ENCODE results near the gene PDIK1L.

Gene PDIK1L

DNA sequence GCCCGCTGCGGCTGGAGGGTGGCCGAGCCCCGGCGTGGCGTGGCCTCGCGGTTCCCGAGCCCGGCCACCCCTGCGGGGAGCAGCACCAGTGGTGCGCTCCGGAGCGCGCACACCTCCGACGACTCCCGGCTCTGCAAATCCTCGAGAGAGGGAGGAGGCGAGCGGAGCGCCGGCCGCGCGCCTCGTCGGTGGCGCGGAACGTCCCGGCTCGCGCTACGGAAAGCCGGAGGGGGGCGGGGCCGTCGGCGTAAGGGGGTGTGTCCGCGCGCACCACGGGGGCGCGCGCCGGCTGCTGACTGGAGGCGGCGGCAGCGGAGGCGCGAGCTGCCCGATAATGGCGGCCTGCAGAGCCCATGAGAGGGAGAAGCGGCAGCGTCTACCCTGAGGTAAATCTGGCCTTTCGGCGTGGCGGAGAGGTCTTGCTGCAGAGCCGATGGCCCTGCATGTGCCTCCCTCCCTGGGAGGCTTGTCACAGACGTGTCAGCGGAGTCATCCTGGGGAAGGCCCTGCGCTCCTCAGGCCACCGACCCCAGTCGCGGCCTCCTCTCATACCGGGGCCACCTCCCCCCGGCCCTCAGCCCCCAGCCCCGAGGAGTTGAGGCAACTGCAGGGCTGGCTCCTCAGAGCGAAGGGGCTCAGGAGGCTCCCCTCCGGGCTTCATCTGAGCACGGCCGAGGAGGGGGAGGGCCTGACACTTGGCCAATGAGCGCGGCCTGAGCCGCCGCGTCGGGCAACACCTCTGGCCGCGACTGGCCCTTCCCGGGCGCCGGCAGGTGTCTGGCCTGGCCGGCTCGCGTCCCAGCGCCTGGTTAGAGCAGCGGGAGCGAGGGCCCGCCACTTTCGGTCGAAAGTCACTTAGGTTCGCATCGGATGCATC, at the start of gene PDIK1L:
Gene PDIK1L, plus strand, starts transcription at position 295 of the 877 bp plus-strand sequence. CDS start 2,485 bp downstream, outside the sequence.
- Mint-ChIP-seq H3K27me3 (no peaks in the 10 kb centered on the region), H3K9me3 (no peaks in the 10 kb centered on the region), H3K36me3 (peaks cover 16% of the 10 kb centered on the region), H3K4me3 (peak within 1 kb of the TSS; percentile 98), H3K27ac (peak within 1 kb of the TSS; percentile 96), H3K4me1 (peaks cover 38% of the 10 kb centered on the region)
- CTCF ChIA-PET, result interaction anchor here (0.6 to 1.4 kb wide), 3 partner anchors 12 to 34 kb away, joined by 3 read pairs; no protein-coding TSS in a partner anchor
- DNase-seq, result peak; percentile 94

DNA sequence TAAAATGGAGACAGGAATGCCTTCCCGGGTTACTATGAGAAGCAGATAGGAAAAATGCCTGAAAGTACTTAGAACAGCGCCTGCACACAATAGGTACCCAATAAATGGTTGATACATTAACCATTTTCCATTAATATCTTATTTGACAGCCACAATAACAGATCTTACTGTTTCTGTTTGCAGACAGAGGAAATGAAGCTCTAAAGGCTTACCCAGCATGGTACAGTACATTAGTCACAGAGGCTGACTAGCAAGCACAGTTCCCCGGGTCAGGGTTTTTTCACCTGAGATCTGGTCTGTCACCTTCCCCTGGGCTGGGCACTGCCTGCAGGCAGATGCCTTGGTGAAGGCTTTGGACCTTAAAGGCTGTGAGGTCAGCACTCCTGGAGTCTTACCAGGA, 47.1 kb upstream of the PDIK1L start:
- H3K36me3 Mint-ChIP-seq, result no peaks in the 10 kb centered on the region
- no peaks in the 10 kb centered on the region for H3K4me1 Mint-ChIP-seq
- no peak overlapping the region for H3K4me3 Mint-ChIP-seq
- CTCF ChIA-PET, result interaction anchor here (1.7 kb wide), 1 partner anchor 353 kb away, joined by 5 read pairs; no protein-coding TSS in a partner anchor
- H3K27me3 Mint-ChIP-seq, result peaks cover 78% of the 10 kb centered on the region
- DNase-seq, result no peak
- no peaks in the 10 kb centered on the region for H3K9me3 Mint-ChIP-seq
- no peak overlapping the region for H3K27ac Mint-ChIP-seq

DNA sequence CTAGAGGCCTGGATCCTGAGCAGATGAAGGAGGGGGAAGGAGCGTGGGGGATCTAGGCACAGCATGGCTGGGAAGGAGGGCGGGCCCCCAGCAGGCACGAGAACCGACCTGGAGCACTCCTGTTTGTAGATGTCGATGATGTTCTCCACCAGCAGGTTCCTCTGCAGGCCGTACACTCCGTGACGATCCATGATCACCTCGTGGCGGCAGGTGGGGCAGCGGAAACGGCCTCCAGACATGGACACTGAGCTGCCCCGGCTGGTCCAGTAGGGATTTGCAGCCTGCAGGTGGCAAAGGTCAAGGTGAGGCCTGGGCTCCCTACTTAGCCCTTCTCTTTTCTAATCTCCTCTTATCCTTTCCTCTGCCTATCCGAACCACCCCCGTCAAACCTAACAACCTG, 45.5 kb upstream of the PDIK1L start:
- H3K36me3 Mint-ChIP-seq, result no peaks in the 10 kb centered on the region
- H3K9me3 Mint-ChIP-seq, result no peaks in the 10 kb centered on the region
- CTCF ChIA-PET, result interaction anchor here (1.3 to 1.7 kb wide), 2 partner anchors 30 to 351 kb away, joined by 3 to 5 read pairs; no protein-coding TSS in a partner anchor
- no peaks in the 10 kb centered on the region for H3K4me1 Mint-ChIP-seq
- H3K4me3 Mint-ChIP-seq, result no peak overlapping the region
- no peak for DNase-seq
- H3K27ac Mint-ChIP-seq, result no peak overlapping the region
- H3K27me3 Mint-ChIP-seq, result peaks cover 76% of the 10 kb centered on the region

DNA sequence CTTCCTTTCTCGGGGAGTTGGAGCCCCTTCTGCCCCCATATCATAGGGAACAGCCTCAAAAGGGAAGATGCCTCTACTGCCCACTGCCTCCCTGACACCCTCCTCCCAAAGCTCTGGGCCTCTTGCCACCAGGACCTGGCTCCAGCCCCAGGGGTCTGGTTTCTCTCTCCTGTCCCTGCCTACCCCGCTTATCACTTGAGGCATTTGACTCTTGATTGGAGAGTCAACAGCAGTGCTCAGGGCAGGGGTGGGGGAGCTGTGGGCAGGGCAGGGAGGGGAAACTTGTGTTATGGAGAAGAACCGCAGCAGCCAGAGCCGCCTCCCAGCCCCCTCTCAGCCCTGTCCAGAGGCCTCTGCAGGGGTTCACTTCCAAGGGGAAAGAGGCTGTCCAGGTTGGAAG, 44.8 kb upstream of the PDIK1L start:
- Mint-ChIP-seq H3K4me1 (no peaks in the 10 kb centered on the region), H3K4me3 (no peak overlapping the region), H3K36me3 (no peaks in the 10 kb centered on the region), H3K27me3 (peaks cover 79% of the 10 kb centered on the region), H3K27ac (no peak overlapping the region), H3K9me3 (no peaks in the 10 kb centered on the region)
- DNase-seq, result no peak
- CTCF ChIA-PET, result interaction anchor here (1.3 kb wide), 1 partner anchor 30 kb away, joined by 3 read pairs; no protein-coding TSS in a partner anchor

DNA sequence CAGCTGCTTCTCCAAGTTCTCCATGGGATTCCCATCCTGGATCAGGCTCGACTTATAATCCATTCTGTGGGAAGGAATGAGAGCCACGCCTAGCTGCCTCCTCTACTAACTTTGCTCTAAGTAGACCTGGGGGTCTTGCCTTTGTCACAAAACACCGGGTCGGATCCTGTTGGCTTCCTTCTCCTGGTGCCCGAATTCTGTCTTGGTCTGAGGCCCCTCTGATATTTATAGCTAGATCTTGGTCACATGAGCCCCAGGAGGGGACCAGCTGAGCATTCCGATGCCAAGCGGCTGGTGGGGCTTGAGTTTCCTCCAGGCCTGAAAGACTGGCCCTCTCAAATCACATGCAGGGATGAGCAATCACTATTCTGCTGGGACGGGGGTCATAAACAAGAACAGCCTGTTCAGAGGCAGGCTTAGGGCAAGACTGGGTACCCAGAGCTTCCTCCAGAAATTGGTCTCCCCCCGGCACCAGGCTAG, 44.2 kb upstream of the PDIK1L start, which contains the start of gene TRIM63:
Gene TRIM63, minus strand, starts transcription at position 199 of the 480 bp plus-strand sequence. Its CDS starts 136 bp downstream, at position 63.
- CTCF ChIA-PET, result no interaction called here
- no peaks in the 10 kb centered on the region for H3K4me1 Mint-ChIP-seq
- H3K9me3 Mint-ChIP-seq, result no peaks in the 10 kb centered on the region
- no peak within 1 kb of the TSS for H3K27ac Mint-ChIP-seq
- H3K4me3 Mint-ChIP-seq, result no peak within 1 kb of the TSS
- H3K36me3 Mint-ChIP-seq, result no peaks in the 10 kb centered on the region
- peaks cover 82% of the 10 kb centered on the region for H3K27me3 Mint-ChIP-seq
- DNase-seq, result no peak

DNA sequence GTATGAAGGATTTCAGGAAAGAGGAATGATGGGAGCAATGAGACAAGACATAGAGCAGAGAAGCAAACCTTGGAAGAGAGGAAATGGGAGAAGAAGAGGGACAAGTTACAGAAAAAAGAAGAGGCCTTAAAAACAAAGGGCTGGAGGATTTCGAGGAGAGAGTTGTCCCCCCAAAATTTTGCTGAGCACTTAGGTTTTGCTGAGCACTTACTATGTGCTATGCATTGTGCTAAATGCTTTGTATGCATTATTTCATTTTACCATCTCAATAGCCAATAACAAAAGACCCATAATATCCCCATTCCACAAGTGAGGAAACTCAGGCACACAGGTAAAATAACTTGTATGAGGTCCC, 41.7 kb upstream of the PDIK1L start:
- Mint-ChIP-seq H3K36me3 (no peaks in the 10 kb centered on the region), H3K4me3 (no peak overlapping the region), H3K4me1 (peaks cover under 1% of the 10 kb centered on the region), H3K27ac (no peak overlapping the region), H3K27me3 (peaks cover 88% of the 10 kb centered on the region), H3K9me3 (no peaks in the 10 kb centered on the region)
- CTCF ChIA-PET, result interaction anchor here (1.1 kb wide), 1 partner anchor 8 kb away, joined by 3 read pairs; no protein-coding TSS in a partner anchor
- no peak for DNase-seq

DNA sequence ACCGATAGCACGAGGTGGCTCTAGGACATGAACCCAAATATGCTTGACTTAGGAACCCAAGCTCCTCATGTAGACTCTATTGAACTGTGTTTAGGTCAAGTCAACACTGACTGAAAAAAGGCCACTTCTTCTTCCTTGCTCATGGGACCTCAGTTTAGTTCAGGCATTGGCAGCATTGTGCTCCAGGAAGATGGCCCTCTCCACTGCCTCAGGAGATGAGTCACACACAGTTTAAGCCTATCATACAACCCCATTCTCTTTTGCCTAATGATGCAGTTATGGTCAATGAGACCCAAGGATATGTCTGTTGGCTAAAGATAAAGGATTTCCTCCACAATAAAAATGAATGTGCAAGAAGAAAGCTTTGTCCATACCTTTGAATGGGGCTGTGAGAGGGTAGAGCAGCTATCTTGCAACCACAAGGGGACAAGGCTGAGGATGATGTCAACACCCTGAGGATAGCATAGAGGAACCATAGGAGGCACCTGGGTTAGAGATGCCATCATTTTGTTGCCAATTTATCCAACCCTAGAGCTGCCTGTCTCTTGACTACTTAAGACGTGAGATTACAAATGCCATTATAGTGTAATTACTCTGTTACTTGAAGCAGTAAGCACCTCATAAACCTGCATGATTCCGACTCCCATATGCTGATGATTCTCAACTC, 41.2 kb upstream of the PDIK1L start:
- Mint-ChIP-seq H3K9me3 (no peaks in the 10 kb centered on the region), H3K27ac (no peak overlapping the region), H3K36me3 (no peaks in the 10 kb centered on the region), H3K4me3 (no peak overlapping the region), H3K4me1 (peaks cover 6% of the 10 kb centered on the region), H3K27me3 (peaks cover 89% of the 10 kb centered on the region)
- no peak for DNase-seq
- CTCF ChIA-PET, result interaction anchor here (1.1 kb wide), 1 partner anchor 8 kb away, joined by 3 read pairs; no protein-coding TSS in a partner anchor

DNA sequence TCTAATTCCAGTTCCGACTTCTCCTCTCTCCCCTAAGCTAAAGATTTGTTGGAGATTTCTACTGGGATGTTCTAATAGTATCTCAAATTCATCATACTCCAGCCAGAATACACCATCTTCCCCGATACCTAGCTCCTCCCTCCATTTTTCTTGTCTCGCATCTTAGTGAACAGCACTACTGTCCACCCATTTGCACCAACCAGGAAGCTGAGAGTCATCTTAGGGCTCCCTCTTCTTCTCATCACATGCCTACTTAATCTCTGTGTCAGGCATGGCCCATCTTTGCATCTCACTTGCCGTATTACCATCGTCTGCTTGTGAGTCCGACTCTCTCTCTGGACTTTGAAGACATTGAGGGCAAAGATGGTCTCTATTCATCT, 40.7 kb upstream of the PDIK1L start:
- DNase-seq, result no peak
- Mint-ChIP-seq H3K36me3 (no peaks in the 10 kb centered on the region), H3K27ac (no peak overlapping the region), H3K9me3 (no peaks in the 10 kb centered on the region), H3K4me3 (no peak overlapping the region), H3K27me3 (peaks cover 89% of the 10 kb centered on the region), H3K4me1 (peaks cover 11% of the 10 kb centered on the region)
- CTCF ChIA-PET, result interaction anchor here (1.0 kb wide), 1 partner anchor 36 kb away, joined by 3 read pairs; no protein-coding TSS in a partner anchor

DNA sequence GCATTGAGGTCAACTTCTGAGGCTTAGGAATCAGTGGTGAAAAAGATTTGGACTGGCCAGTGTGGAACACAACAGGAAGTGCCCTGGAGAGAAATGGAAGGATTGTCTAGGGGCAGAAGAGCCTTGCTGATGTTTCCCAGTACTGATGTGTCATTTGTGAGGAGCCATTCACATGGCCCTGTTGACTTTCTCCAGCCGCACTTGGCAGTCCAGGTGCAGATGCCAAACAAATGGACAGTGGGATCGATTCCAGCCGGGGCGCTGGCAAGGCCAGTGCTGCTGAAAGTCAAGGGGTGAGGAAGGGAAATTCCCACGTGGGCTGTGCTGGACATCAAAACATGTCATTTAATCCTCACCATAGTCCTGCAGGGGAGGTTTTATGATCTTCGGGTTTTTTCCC, 39.3 kb upstream of the PDIK1L start:
- Mint-ChIP-seq H3K9me3 (no peaks in the 10 kb centered on the region), H3K4me1 (peaks cover 20% of the 10 kb centered on the region), H3K4me3 (no peak overlapping the region), H3K36me3 (no peaks in the 10 kb centered on the region), H3K27me3 (peaks cover 85% of the 10 kb centered on the region), H3K27ac (no peak overlapping the region)
- CTCF ChIA-PET, result no interaction called here
- no peak for DNase-seq

DNA sequence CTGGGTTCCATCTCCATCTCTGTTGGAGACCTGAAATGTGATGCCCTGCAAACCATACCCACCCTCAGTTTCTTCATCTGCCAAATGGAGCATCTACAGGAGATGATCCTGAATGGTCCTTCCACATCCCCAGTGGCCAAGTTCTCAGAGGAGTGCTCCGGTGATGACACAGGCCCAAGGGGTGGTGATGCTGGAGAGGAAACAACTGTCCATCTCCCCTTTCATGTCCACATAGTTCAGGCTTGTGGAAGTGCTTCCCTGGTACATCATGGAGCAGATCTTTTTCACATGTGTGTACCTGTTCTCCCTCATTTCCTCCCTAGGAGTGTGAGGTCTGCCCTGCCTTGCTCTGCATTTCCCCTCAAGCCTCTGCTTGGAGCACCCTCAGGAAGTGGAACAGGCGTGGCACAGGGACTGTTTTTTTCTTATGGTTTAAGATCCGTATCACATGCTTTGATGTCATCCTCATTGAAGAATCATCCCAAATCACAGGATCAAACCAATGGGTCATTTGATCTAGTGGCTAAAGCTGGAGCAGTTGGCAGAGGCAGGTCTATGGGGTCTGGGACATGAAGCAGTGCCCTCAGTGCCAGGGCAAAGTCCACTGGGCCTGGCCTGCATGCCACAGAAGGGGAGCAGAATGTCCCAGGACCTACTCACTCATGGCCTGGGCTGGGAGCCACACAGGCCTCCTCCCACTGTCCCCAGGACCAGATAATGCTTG, 36.0 kb upstream of the PDIK1L start:
- Mint-ChIP-seq H3K9me3 (no peaks in the 10 kb centered on the region), H3K36me3 (no peaks in the 10 kb centered on the region), H3K4me1 (peaks cover 20% of the 10 kb centered on the region), H3K27ac (no peak overlapping the region), H3K4me3 (no peak overlapping the region), H3K27me3 (peaks cover 81% of the 10 kb centered on the region)
- DNase-seq, result no peak
- CTCF ChIA-PET, result no interaction called here

DNA sequence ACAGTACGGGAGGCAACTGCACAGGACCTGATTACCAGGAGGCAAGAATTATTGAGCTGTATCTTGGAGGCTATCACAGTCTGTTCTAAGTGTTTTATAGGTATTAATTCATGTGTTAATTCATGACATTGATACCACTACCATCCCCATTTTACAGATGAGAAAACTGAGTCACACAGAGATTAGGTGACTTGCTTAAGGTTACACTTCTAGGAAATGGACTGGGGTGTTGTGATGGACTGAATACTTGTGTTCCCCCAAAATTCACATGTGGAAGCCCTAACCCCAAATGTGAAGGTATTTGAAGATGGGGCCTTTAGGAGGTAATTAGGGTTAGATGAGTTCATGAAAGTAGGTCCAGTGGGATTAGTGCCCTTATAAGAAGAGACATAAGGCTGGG, 34.1 kb upstream of the PDIK1L start:
- H3K4me3 Mint-ChIP-seq, result no peak overlapping the region
- H3K9me3 Mint-ChIP-seq, result no peaks in the 10 kb centered on the region
- H3K36me3 Mint-ChIP-seq, result no peaks in the 10 kb centered on the region
- no peak overlapping the region for H3K27ac Mint-ChIP-seq
- peaks cover 74% of the 10 kb centered on the region for H3K27me3 Mint-ChIP-seq
- H3K4me1 Mint-ChIP-seq, result peaks cover 20% of the 10 kb centered on the region
- no peak for DNase-seq
- CTCF ChIA-PET, result no interaction called here

DNA sequence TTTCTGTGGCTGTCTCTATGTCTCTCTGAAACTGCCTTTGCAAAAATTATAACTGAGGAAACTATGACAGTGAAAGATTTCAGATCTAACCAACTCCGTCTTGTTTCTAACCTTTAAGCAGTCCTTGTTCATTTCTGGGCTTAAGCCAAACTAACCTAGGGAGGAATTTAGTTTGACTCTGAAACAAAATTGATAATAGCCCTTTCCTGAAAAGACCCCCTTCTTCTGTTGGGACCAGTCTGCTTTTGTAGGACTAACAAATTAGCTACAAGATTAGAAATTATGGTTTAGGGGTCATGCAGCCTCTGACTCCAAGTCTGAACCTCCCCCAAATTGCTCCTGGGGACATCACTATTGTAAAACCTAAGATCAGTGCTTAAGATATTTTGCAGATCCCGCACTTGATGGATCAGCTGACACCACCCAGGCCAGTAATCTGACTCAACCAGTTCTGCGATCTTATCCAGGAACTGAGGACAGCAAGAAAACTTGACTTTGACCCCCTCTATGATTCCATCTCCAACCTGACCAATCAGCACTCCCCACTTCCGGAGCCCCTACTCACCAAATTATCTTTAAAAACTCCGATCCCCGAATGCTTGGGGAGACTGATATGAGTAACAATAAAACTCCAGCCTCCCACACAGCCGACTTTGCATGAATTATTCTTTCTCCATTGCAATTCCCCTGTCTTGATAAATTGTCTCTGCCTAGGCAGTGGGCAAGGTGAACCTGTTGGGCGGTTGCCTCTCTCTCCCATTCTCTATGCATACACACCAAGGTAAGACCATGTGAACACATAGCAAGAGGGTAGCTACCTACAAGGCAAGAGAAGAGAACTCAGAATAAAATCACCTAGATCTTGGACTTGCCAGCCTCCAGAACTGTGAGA, 33.1 kb upstream of the PDIK1L start:
- no peak overlapping the region for H3K27ac Mint-ChIP-seq
- no peak overlapping the region for H3K4me3 Mint-ChIP-seq
- CTCF ChIA-PET, result no interaction called here
- H3K4me1 Mint-ChIP-seq, result peaks cover 20% of the 10 kb centered on the region
- no peak for DNase-seq
- no peaks in the 10 kb centered on the region for H3K36me3 Mint-ChIP-seq
- H3K9me3 Mint-ChIP-seq, result no peaks in the 10 kb centered on the region
- peaks cover 74% of the 10 kb centered on the region for H3K27me3 Mint-ChIP-seq

DNA sequence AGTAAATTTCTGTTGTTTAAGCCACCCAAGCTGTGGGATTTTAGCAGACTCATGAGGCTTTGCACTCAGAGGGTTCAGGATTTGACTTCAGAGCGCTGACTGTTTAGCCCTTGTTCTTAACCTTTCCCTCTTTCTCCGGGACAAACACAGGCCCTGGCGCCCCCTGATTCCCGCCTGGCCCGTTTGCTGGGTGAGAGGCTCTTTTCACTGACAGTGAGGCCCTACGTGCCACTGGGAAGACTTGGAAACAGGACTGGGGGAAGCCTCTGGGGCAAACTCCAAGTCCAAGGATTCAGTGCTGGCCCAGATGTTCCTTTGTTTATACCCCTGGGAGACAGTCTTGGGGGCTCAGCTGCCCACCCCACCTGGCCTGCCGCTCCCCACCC, 32.5 kb upstream of the PDIK1L start:
- no peaks in the 10 kb centered on the region for H3K36me3 Mint-ChIP-seq
- peaks cover 20% of the 10 kb centered on the region for H3K4me1 Mint-ChIP-seq
- no peak overlapping the region for H3K4me3 Mint-ChIP-seq
- no peaks in the 10 kb centered on the region for H3K9me3 Mint-ChIP-seq
- H3K27ac Mint-ChIP-seq, result no peak overlapping the region
- DNase-seq, result no peak
- peaks cover 73% of the 10 kb centered on the region for H3K27me3 Mint-ChIP-seq
- CTCF ChIA-PET, result no interaction called here
